Measurements from ENCODE around the gene DLG1. TPM values are rescaled to one million over a fixed set of nuclear protein-coding genes. Genes with fewer than 3 reads are reported as not detected.

Gene DLG1
- total RNA-seq, 2 experiments from 2014 or later, result 48.9 to 95.1 TPM

GRCh38 chr3:197266331-197266730, 32.1 kb downstream of the DLG1 start:
- Histone ChIP-seq H2AFZ (ENCODE audit: low read length) (no peak overlapping the region), H3K9me3 (ENCODE audit: low read length) (no peaks in the 10 kb centered on the region), H3K4me3 (ENCODE audit: low read depth, low read length, poor library complexity, severe bottlenecking) (no peak overlapping the region), H3K4me1 (ENCODE audit: insufficient read depth, low read length, poor library complexity, severe bottlenecking) (no peaks in the 10 kb centered on the region), H3K27ac (ENCODE audit: low read depth, low read length, poor library complexity, severe bottlenecking) (no peak overlapping the region), H4K20me1 (ENCODE audit: insufficient read depth, low read length) (peaks cover 24% of the 10 kb centered on the region), H3K4me2 (ENCODE audit: low read length) (no peak overlapping the region), H3K9me2 (ENCODE audit: insufficient read depth, low read length) (no peaks in the 10 kb centered on the region), H3K36me3 (ENCODE audit: insufficient read depth, low read length) (peaks cover 54% of the 10 kb centered on the region), H3K79me2 (ENCODE audit: insufficient read depth, low read depth, low read length) (peaks cover 81% of the 10 kb centered on the region)
- BruUV-seq (replicated peaks), result no TSS peak
- no peak for TF ChIP-seq CTCF (conservative IDR thresholded peaks at IDR 0.05; ENCODE audit: low read length)
- no peak for TF ChIP-seq EZH2phosphoT487 (IDR thresholded peaks at IDR 0.05; ENCODE audit: borderline replicate concordance, low read depth, low read length)
- CTCF ChIA-PET (ENCODE audit: unreplicated experiment), result no interaction called here
- intact Hi-C loops (cut with micrococcal nuclease; ENCODE audit: unreplicated experiment), result no loop called here
- DNase-seq (ENCODE audit: low spot score), result no peak
- POLR2A ChIA-PET, result interaction anchor here (0.6 to 1.6 kb wide), 2 partner anchors 27 to 176 kb away, joined by 3 to 5 read pairs; no protein-coding TSS in a partner anchor

GRCh38 chr3:197262709-197263108, 35.7 kb downstream of the DLG1 start:
- BruUV-seq (replicated peaks), result no TSS peak

More at GRCh38 chr3:197262709-197263108, 35.7 kb downstream of the DLG1 start:
- Histone ChIP-seq H3K79me2 (ENCODE audit: insufficient read depth, low read depth, low read length) (peaks cover 74% of the 10 kb centered on the region), H3K4me3 (ENCODE audit: low read depth, low read length, poor library complexity, severe bottlenecking) (no peak overlapping the region), H2AFZ (ENCODE audit: low read length) (no peak overlapping the region), H4K20me1 (ENCODE audit: insufficient read depth, low read length) (peaks cover 18% of the 10 kb centered on the region; the same call in 1 of the 2 replicates), H3K36me3 (ENCODE audit: insufficient read depth, low read length) (peaks cover 40% of the 10 kb centered on the region), H3K9me3 (ENCODE audit: low read length) (no peaks in the 10 kb centered on the region), H3K9me2 (ENCODE audit: insufficient read depth, low read length) (no peaks in the 10 kb centered on the region), H3K27ac (ENCODE audit: low read depth, low read length, poor library complexity, severe bottlenecking) (no peak overlapping the region), H3K4me1 (ENCODE audit: insufficient read depth, low read length, poor library complexity, severe bottlenecking) (no peaks in the 10 kb centered on the region), H3K4me2 (ENCODE audit: low read length) (no peak overlapping the region)
- TF ChIP-seq CTCF (conservative IDR thresholded peaks at IDR 0.05; ENCODE audit: low read length) (no peak), EZH2phosphoT487 (IDR thresholded peaks at IDR 0.05; ENCODE audit: borderline replicate concordance, low read depth, low read length) (no peak)
- no peak for DNase-seq (ENCODE audit: low spot score)
- CTCF ChIA-PET (ENCODE audit: unreplicated experiment), result interaction anchor here (0.6 kb wide), 1 partner anchor 41 kb away, joined by 5 read pairs; no protein-coding TSS in a partner anchor
- POLR2A ChIA-PET, result interaction anchor here (0.7 kb wide), 1 partner anchor 11 kb away, joined by 4 read pairs; no protein-coding TSS in a partner anchor
- intact Hi-C loops (cut with micrococcal nuclease; ENCODE audit: unreplicated experiment), result no loop called here
